Spleen (tissue), 11 donors: Measurements from ENCODE around the gene KCNE1. TPM values are rescaled to one million over a fixed set of nuclear protein-coding genes. Genes with fewer than 3 reads are reported as not detected.

Experiments used
- DNase-seq: peaks from one replicate; pipeline ENCODE4 v3.0.0-alpha.2; 2020
- H3K27ac ChIP-seq, 8 donors: fragments of 200-600 bp; sonication (generic) in 7 of 8; 1 replicate in 4 of 8; 2 replicates in 4 of 8; pipeline versions ENCODE4 v1.5.0 to v1.8.0; 2016 to 2021; ENCODE audit warnings: inconsistent platforms in 4 of 8, mild to moderate bottlenecking in 4 of 8, moderate library complexity in 1 of 8
- H3K27me3 ChIP-seq, 7 donors: fragments of 200-600 bp; sonication (generic) in 6 of 7; replicated peaks in 1 of 7; 1 replicate in 4 of 7; 2 replicates in 3 of 7; pipeline versions ENCODE4 v1.5.0 to v1.8.0; 2016 to 2021; ENCODE audit warnings: inconsistent platforms in 3 of 7, mild to moderate bottlenecking in 1 of 7
- H3K36me3 ChIP-seq, 6 donors: fragments of 200-600 bp; sonication (generic) in 5 of 6; 1 replicate in 4 of 6; 2 replicates in 2 of 6; pipeline versions ENCODE4 v1.5.0 to v1.8.0; 2016 to 2021; ENCODE audit warnings: inconsistent platforms in 2 of 6
- H3K4me1 ChIP-seq, 6 donors: fragments of 200-600 bp; sonication (generic) in 5 of 6; 1 replicate in 3 of 6; 2 replicates in 3 of 6; pipeline versions ENCODE4 v1.5.0 to v1.8.0; 2016 to 2021; ENCODE audit warnings: inconsistent platforms in 3 of 6
- H3K4me3 ChIP-seq, 8 donors: fragments of 200-600 bp; sonication (generic) in 7 of 8; 1 replicate in 4 of 8; 2 replicates in 4 of 8; pipeline versions ENCODE4 v1.5.0 to v1.8.0; 2016 to 2021; ENCODE audit warnings: inconsistent platforms in 4 of 8, mild to moderate bottlenecking in 4 of 8, moderate library complexity in 2 of 8
- H3K9me3 ChIP-seq, 8 donors: fragments of 200-600 bp; sonication (generic) in 7 of 8; 1 replicate in 4 of 8; 2 replicates in 4 of 8; pipeline versions ENCODE4 v1.5.0 to v1.8.0; 2016 to 2021; ENCODE audit warnings: inconsistent platforms in 4 of 8
- POLR2A ChIP-seq, 3 donors: fragments of 450-650 bp; IDR thresholded peaks; one replicate each; pipeline ENCODE4 v1.5.1; 2017; ENCODE audit warnings: antibody characterized with exemption in 3 of 3, mild to moderate bottlenecking in 1 of 3
- POLR2AphosphoS5 ChIP-seq, 3 donors: sonication (generic); formaldehyde crosslinking; IDR thresholded peaks; one replicate each; pipeline ENCODE4 v1.5.1; 2017; ENCODE audit warnings: antibody characterized with exemption in 3 of 3
- WGBS, 5 donors: extraction: QIAGEN DNeasy Blood & Tissue Kit in 3 of 5; methylation state at CpG; one replicate each; pipeline versions ENCODE4 v1.1.5 to v1.1.7; 2013 to 2018; 5-methylcytosine and 5-hydroxymethylcytosine counted together
- intact Hi-C: fragments of 100-400 bp; cut with DNase I; formaldehyde crosslinking; loops from one replicate; pipeline ENCODE4 v1.15.0; 2023; ENCODE audit warnings: low total_unique reads
- polyA plus RNA-seq, 3 donors: library from polyadenylated mRNA; stranded (reverse); fragments of 200-250 nt; gene quantifications; one replicate each; pipeline ENCODE4 v1.2.1, GENCODE V29; 2013
- total RNA-seq, 7 donors: library from RNA; depleted of rRNA in 3 of 7; stranded (reverse); fragments of >200 nt in 3 of 7; fragmentation: NEBNext Ultra II Directional in 4 of 7; extraction: Animal tissue kit (Norgen Biotek cat#: 25700) in 4 of 7; gene quantifications; one replicate each; pipeline versions ENCODE4 v1.1.0 to v1.2.1, GENCODE V29; 2016 to 2021
- TF ChIP-seq, protein P1 (sequence below), 11 experiments: fragments of 200-600 bp in 7 of 11; fragments of 450-650 bp in 4 of 11; sonication (generic) in 4 of 11; IDR thresholded peaks in 8 of 11; conservative IDR thresholded peaks in 3 of 11; 1 replicate in 7 of 11; 2 replicates in 4 of 11; pipeline versions ENCODE4 v1.4.0 to v1.8.0; 2016 to 2021; ENCODE audit warnings: antibody characterized with exemption in 11 of 11, inconsistent platforms in 4 of 11, mild to moderate bottlenecking in 1 of 11
- donor health status: healthy with polysubstance abuse.
- donor health status: DM: no; HTN: no; CAD: no; lungs with moderate emphysema.
- donor health status: DM: no; HTN: no; CAD: no.
- donor health status: Bipolar disorder and iron deficiency.
- donor health status: healthy.
- donor health status: DM: no; HTN: no; CAD: no.
- donor health status: DM: yes; HTN: yes; CAD: no.

KCNE1 gene
- total and polyA plus RNA-seq, 10 donors: 0.30 to 50.2 (median 8.1) TPM

DNA sequence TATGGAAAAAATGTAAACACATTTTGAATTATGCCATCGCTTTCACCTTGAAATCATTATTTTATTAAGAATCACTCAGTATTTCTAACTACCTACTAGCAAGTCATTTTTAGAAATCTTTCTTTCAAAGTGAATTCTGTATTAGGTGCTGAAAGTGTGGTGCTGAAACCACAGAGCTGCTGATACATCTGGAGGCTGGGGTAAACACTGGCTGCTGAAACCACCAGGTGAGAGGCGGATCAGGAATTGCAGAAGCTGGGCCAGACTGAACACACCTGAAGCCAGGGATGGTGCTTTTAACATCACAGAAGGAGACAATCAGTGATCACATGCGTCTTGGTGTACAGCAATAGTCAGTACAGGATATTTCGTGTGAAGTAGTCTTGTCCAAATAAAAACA lies 42.2 kb upstream of the KCNE1 start:
- Histone ChIP-seq H3K27ac (no peak overlapping the region), H3K4me3 (no peak overlapping the region), H3K27me3 (no peaks in the 10 kb centered on the region), H3K36me3 (no peaks in the 10 kb centered on the region), H3K4me1 (peaks cover 0 to 5% (median 0%) of the 10 kb centered on the region in 6 donors), H3K9me3 (peaks cover 0 to 10% (median 3%) of the 10 kb centered on the region in 8 donors)
- WGBS, 5 donors: 89 to 94% (median 93%) methylated on average over 4 of the region's 4 CpGs
- no peak for DNase-seq
- no peak for TF ChIP-seq POLR2A (IDR thresholded peaks at IDR 0.05)
- TF ChIP-seq POLR2AphosphoS5 (IDR thresholded peaks at IDR 0.05): no peak
- TF ChIP-seq, protein P1, sequence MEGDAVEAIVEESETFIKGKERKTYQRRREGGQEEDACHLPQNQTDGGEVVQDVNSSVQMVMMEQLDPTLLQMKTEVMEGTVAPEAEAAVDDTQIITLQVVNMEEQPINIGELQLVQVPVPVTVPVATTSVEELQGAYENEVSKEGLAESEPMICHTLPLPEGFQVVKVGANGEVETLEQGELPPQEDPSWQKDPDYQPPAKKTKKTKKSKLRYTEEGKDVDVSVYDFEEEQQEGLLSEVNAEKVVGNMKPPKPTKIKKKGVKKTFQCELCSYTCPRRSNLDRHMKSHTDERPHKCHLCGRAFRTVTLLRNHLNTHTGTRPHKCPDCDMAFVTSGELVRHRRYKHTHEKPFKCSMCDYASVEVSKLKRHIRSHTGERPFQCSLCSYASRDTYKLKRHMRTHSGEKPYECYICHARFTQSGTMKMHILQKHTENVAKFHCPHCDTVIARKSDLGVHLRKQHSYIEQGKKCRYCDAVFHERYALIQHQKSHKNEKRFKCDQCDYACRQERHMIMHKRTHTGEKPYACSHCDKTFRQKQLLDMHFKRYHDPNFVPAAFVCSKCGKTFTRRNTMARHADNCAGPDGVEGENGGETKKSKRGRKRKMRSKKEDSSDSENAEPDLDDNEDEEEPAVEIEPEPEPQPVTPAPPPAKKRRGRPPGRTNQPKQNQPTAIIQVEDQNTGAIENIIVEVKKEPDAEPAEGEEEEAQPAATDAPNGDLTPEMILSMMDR (IDR thresholded peaks at IDR 0.05 in 8 of 11, conservative IDR thresholded peaks at IDR 0.05 in 3 of 11): no peak
- intact Hi-C loops: no loop called here

DNA sequence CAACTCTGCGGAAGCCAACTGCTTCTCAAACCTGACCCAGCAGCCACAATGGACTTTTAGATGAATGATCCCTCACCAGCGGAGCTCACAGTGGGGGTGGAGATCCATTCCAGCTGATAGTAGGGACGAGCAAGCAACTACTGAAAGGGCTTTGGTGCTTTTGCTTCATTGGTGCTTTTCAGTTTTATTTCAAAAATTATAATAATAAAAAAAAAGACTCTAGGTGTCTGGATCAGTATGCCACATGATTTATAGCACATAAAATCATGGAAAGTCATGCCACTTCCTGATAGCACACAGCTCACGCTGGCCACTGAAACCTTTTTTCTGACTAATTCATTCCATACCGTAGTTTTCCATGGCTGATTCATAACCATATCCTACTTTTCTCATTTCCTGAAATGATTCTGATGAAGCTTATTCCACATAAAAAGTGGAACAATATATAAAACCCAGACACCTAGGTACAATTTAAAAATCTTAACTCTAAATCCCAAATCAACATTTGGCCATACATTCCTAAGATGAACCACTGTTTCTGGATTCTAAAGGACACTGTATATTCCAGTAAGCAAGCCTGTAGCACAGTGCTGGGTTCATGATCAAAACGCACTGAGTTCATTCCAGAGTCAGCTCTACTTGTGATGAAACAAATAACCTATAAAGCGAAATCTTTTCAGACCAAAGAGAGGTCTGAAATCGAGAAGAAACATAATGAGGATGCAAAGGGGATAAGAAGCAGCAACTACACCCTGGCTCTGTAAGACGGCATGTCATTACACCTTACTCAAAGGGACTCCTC lies 41.3 kb upstream of the KCNE1 start:
- DNase-seq: no peak
- no peak overlapping the region for H3K27ac ChIP-seq
- intact Hi-C loops: no loop called here
- peaks cover 0 to 10% (median 3%) of the 10 kb centered on the region in 8 donors for H3K9me3 ChIP-seq
- peaks cover 0 to 5% (median 0%) of the 10 kb centered on the region in 6 donors for H3K4me1 ChIP-seq
- no peaks in the 10 kb centered on the region for H3K36me3 ChIP-seq
- H3K4me3 ChIP-seq: no peak overlapping the region
- H3K27me3 ChIP-seq: no peaks in the 10 kb centered on the region
- TF ChIP-seq POLR2A (IDR thresholded peaks at IDR 0.05): no peak
- 73 to 80% (median 80%) methylated on average over 9 of the region's 9 CpGs for WGBS, 5 donors

DNA sequence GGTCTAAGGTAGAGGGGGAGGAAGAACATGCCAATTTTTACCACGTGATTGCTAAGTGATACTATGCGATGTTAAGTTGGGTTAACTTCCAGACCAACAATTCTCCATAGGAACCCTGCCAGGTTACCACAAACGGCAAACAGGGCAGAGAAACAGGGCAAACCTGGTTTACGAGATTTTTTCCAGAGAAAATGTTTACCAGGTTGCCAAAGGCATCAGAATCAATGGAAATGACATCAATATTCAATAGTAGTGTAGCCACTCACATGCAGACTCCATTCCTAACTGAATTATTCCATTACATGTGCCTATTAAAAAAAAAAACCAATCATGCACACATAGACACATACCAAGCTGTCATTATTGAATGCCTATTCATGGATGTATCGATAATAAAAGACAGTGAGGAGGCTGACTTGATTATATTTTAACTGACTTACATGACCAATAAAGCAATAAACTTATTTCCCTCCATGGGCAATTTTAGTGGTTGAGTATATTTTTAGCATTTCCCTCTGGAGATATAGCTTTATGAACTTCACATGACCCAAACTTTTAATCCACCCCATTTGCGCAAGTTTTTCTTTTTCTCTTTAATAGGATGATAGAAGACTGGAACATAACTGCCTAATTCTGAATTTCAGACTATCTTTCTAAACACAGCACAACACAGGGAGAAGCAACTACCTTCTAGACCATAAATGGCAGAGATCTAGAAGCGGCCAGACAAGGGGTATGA lies 40.5 kb upstream of the KCNE1 start:
- WGBS, 5 donors: 88 to 92% (median 91%) methylated on average over 7 of the region's 7 CpGs
- Histone ChIP-seq H3K36me3 (no peaks in the 10 kb centered on the region), H3K27ac (no peak overlapping the region), H3K4me3 (no peak overlapping the region), H3K9me3 (peaks cover 0 to 10% (median 3%) of the 10 kb centered on the region in 8 donors), H3K4me1 (peaks cover 0 to 5% (median 0%) of the 10 kb centered on the region in 6 donors), H3K27me3 (no peaks in the 10 kb centered on the region)
- no peak for DNase-seq
- TF ChIP-seq POLR2AphosphoS5 (IDR thresholded peaks at IDR 0.05) (no peak), POLR2A (IDR thresholded peaks at IDR 0.05) (no peak)
- TF ChIP-seq, protein P1 (IDR thresholded peaks at IDR 0.05 in 8 of 11, conservative IDR thresholded peaks at IDR 0.05 in 3 of 11): no peak
- intact Hi-C loops: no loop called here

DNA sequence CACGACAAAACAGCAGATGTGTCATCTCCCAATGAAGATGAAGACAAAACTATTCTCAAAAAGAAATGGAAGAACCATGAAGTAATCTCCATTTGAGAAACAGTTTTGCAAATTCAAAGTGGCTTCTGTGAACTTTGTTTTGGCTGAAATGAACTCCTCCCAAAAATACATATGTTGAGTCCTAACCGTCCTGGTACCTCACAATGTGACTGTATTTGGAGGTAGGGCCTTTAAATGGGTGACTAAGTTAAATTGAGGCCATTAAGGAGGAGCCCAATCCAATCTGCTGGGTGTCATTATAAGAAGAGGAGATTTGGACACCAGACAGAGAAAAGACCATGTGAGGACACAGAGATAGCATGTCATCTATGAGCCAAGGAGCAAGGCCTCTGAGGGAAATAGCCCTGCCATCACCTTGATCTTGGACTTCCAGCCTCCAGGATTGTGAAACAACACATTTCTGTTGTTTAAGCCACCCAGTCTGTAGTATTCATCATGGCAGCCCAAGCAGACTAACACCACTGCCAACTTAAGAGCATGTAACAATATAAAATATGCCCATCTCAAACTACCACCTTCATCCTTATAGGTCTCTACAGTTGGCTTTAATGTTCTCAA lies 38.3 kb upstream of the KCNE1 start:
- H3K36me3 ChIP-seq: no peaks in the 10 kb centered on the region
- no peak for DNase-seq
- intact Hi-C loops: no loop called here
- H3K27ac ChIP-seq: no peak overlapping the region
- peaks cover 0 to 23% (median 18%) of the 10 kb centered on the region in 6 donors for H3K4me1 ChIP-seq
- H3K4me3 ChIP-seq: no peak overlapping the region
- peaks cover 0 to 10% (median 3%) of the 10 kb centered on the region in 8 donors for H3K9me3 ChIP-seq
- H3K27me3 ChIP-seq: no peaks in the 10 kb centered on the region
- TF ChIP-seq POLR2A (IDR thresholded peaks at IDR 0.05) (no peak), POLR2AphosphoS5 (IDR thresholded peaks at IDR 0.05) (no peak)
- TF ChIP-seq, protein P1 (IDR thresholded peaks at IDR 0.05 in 8 of 11, conservative IDR thresholded peaks at IDR 0.05 in 3 of 11): no peak
- 67 to 99% (median 93%) methylated on average over 2 of the region's 2 CpGs for WGBS, 5 donors
